ENCODE data around the gene UBB. TPM values are rescaled to one million over a fixed set of nuclear protein-coding genes. Genes with fewer than 3 reads are reported as not detected.

Gene UBB
- total and polyA plus RNA-seq, 2 experiments from 2014 or later: 786 to 1,286 TPM

DNA sequence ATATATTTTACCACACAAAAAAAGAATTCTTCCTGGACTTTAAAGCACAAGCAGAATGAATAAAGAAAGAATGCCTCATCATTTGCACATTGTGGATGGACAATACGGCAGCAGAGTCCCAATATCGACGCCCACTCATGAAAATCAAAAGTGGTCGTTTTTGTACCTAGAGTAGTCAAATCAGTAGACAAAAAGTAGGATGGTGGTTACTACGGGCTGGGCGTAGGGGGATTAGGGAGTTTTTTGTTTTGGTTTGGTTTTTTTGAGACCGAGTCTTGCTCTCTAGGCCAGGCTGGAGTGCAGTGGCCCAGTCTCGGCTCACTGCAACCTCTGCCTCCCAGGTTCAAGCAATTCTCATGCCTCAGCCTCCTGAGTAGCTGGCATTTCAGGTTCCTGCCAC is 19.0 kb upstream of the UBB start:
- H4K20me1 ChIP-seq (ENCODE audit: insufficient read depth): no peaks in the 10 kb centered on the region
- H3K36me3 ChIP-seq (ENCODE audit: low read depth): no peaks in the 10 kb centered on the region
- H3K4me2 ChIP-seq (ENCODE audit: unreplicated experiment): no peak overlapping the region
- TF ChIP-seq EZH2phosphoT487 (IDR thresholded peaks at IDR 0.05; ENCODE audit: insufficient read depth, low read depth) (no peak), EZH2 (IDR thresholded peaks at IDR 0.05; ENCODE audit: insufficient read depth, poor library complexity, severe bottlenecking) (no peak)
- H2AFZ ChIP-seq: no peak overlapping the region
- H3K4me3 ChIP-seq: no peak overlapping the region
- WGBS, 2 experiments (ENCODE audit: low coverage in 1 of 2, low lambda C conversion rate in 2 of 2, missing lambda C conversion rate in 2 of 2): 78 to 83% methylated on average over 8 of the region's 8 CpGs
- H3K4me1 ChIP-seq (ENCODE audit: insufficient read depth): no peaks in the 10 kb centered on the region
- no peak for DNase-seq
- H3F3A ChIP-seq (ENCODE audit: insufficient read depth): no peaks in the 10 kb centered on the region
- no peaks in the 10 kb centered on the region for H3K9me3 ChIP-seq (ENCODE audit: low read depth)
- no peak overlapping the region for H3K9ac ChIP-seq
- no peak overlapping the region for H3K27ac ChIP-seq
- no peaks in the 10 kb centered on the region for H3K9me2 ChIP-seq (ENCODE audit: insufficient read depth)
- in situ Hi-C loops (cut with MboI): no loop called here
- H3K79me2 ChIP-seq (ENCODE audit: insufficient read depth): no peaks in the 10 kb centered on the region
- no peaks in the 10 kb centered on the region for H3K27me3 ChIP-seq (replicated peaks; ENCODE audit: insufficient read depth)

DNA sequence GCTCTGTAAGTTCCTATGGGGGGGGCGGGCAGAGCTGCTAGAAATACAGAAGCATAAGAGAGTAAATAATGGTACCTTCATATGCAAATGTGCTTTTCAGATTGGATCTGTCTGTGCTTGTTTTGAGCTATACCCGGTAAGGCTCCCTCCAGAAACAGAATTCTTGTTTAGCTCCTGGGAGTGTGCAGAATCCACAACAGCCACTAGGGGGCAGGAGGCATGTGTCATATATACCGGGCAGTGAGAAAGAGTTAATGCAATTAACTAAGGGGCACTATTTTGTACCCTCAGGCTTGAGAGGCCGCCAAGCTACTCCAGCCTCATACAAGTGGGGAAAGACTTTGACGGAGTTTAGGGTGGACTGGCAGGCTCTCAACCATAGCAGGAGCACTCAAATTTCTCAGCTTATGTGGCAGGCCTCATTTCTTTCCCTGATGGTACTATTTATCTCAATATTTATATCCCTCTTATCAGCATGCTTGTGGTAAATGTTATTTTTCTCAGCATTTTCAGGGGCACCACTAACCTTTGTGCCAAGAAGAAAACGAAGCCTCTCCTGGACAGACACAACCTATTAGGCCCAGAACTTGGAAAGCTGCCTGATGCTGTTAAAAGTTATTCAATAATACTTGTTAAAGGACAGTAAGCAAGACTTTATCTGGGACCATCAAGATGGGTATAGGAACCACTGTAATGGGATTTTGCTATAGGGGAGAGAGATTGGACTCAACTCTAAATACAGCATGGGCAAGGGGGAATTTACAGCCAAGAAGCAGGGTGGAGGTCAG is 16.9 kb upstream of the UBB start:
- H3F3A ChIP-seq (ENCODE audit: insufficient read depth): no peaks in the 10 kb centered on the region
- H3K4me3 ChIP-seq: no peak overlapping the region
- no peaks in the 10 kb centered on the region for H3K9me3 ChIP-seq (ENCODE audit: low read depth)
- H3K36me3 ChIP-seq (ENCODE audit: low read depth): no peaks in the 10 kb centered on the region
- no peaks in the 10 kb centered on the region for H3K27me3 ChIP-seq (replicated peaks; ENCODE audit: insufficient read depth)
- H3K9me2 ChIP-seq (ENCODE audit: insufficient read depth): no peaks in the 10 kb centered on the region
- no peaks in the 10 kb centered on the region for H3K4me1 ChIP-seq (ENCODE audit: insufficient read depth)
- no peak for TF ChIP-seq EZH2 (IDR thresholded peaks at IDR 0.05; ENCODE audit: insufficient read depth, poor library complexity, severe bottlenecking)
- TF ChIP-seq EZH2phosphoT487 (IDR thresholded peaks at IDR 0.05; ENCODE audit: insufficient read depth, low read depth): no peak
- DNase-seq: peak; percentile 69
- no peak overlapping the region for H3K27ac ChIP-seq
- no peak overlapping the region for H3K9ac ChIP-seq
- WGBS, 2 experiments (ENCODE audit: low coverage in 1 of 2, low lambda C conversion rate in 2 of 2, missing lambda C conversion rate in 2 of 2): 2% methylated on average over 6 of the region's 6 CpGs
- H2AFZ ChIP-seq: peak overlapping the region; percentile 63
- in situ Hi-C loops (cut with MboI): no loop called here
- H4K20me1 ChIP-seq (ENCODE audit: insufficient read depth): no peaks in the 10 kb centered on the region
- no peak overlapping the region for H3K4me2 ChIP-seq (ENCODE audit: unreplicated experiment)
- H3K79me2 ChIP-seq (ENCODE audit: insufficient read depth): no peaks in the 10 kb centered on the region

DNA sequence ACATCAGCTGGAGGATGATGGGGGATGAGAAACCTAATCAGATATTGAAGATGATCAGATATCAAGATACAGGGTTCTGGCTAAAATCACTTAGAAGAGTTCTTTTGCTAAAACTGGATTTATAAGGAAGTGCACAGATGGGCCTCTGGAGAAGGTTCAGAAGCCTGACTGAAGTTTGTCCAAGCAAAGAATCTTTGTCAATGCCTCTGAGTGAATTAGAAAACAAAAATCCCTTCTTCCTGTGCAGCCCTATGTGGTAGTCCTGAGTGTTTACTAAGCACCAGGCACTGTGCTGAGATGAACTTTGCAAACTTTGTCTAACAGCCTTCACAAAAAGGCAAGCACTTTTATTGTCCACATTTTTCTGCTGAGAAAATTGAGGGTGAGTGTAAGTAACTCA is 16.3 kb upstream of the UBB start:
- H3K27me3 ChIP-seq (replicated peaks; ENCODE audit: insufficient read depth): no peaks in the 10 kb centered on the region
- no peak for DNase-seq
- 0 out of 2 replicates have a peak overlapping the region, but pooled peaks have one; percentile 63 for H2AFZ ChIP-seq
- no peak overlapping the region for H3K27ac ChIP-seq
- in situ Hi-C loops (cut with MboI): no loop called here
- H3K4me3 ChIP-seq: no peak overlapping the region
- no peak overlapping the region for H3K4me2 ChIP-seq (ENCODE audit: unreplicated experiment)
- TF ChIP-seq EZH2phosphoT487 (IDR thresholded peaks at IDR 0.05; ENCODE audit: insufficient read depth, low read depth) (no peak), EZH2 (IDR thresholded peaks at IDR 0.05; ENCODE audit: insufficient read depth, poor library complexity, severe bottlenecking) (no peak)
- H3K4me1 ChIP-seq (ENCODE audit: insufficient read depth): no peaks in the 10 kb centered on the region
- H3K9me3 ChIP-seq (ENCODE audit: low read depth): no peaks in the 10 kb centered on the region
- no peak overlapping the region for H3K9ac ChIP-seq
- H3K9me2 ChIP-seq (ENCODE audit: insufficient read depth): no peaks in the 10 kb centered on the region
- no peaks in the 10 kb centered on the region for H3K79me2 ChIP-seq (ENCODE audit: insufficient read depth)
- no peaks in the 10 kb centered on the region for H3F3A ChIP-seq (ENCODE audit: insufficient read depth)
- H4K20me1 ChIP-seq (ENCODE audit: insufficient read depth): no peaks in the 10 kb centered on the region
- H3K36me3 ChIP-seq (ENCODE audit: low read depth): no peaks in the 10 kb centered on the region

DNA sequence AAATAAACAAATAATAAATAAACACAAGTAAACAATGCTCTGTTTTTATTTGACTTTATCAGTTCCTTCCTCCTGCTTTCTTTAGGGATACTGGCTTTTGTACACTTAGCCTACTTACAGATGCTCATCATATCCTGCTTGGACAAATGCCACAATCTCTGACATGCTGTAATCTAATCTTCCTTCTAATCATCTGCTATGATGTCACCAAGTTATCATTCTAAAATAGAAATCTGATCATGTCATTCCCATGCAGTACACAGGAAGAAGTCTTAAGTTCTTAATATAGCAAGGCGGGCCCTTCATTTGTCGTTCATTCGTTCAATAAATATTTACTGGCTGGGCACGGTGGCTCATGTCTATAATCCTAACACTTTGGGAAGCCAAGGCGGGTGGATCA is 9.1 kb upstream of the UBB start:
- peak; percentile 59 for DNase-seq
- H3K79me2 ChIP-seq (ENCODE audit: insufficient read depth): no peaks in the 10 kb centered on the region
- no peaks in the 10 kb centered on the region for H3K9me2 ChIP-seq (ENCODE audit: insufficient read depth)
- H3K4me1 ChIP-seq (ENCODE audit: insufficient read depth): no peaks in the 10 kb centered on the region
- H3K4me3 ChIP-seq: no peak overlapping the region
- no peak overlapping the region for H3K9ac ChIP-seq
- H4K20me1 ChIP-seq (ENCODE audit: insufficient read depth): no peaks in the 10 kb centered on the region
- no peaks in the 10 kb centered on the region for H3K36me3 ChIP-seq (ENCODE audit: low read depth)
- 80 to 85% methylated on average over 5 of the region's 5 CpGs for WGBS, 2 experiments (ENCODE audit: low coverage in 1 of 2, low lambda C conversion rate in 2 of 2, missing lambda C conversion rate in 2 of 2)
- no peak overlapping the region for H2AFZ ChIP-seq
- TF ChIP-seq EZH2 (IDR thresholded peaks at IDR 0.05; ENCODE audit: insufficient read depth, poor library complexity, severe bottlenecking) (no peak), EZH2phosphoT487 (IDR thresholded peaks at IDR 0.05; ENCODE audit: insufficient read depth, low read depth) (no peak)
- no peak overlapping the region for H3K4me2 ChIP-seq (ENCODE audit: unreplicated experiment)
- no peaks in the 10 kb centered on the region for H3F3A ChIP-seq (ENCODE audit: insufficient read depth)
- no peaks in the 10 kb centered on the region for H3K27me3 ChIP-seq (replicated peaks; ENCODE audit: insufficient read depth)
- no peak overlapping the region for H3K27ac ChIP-seq
- no peaks in the 10 kb centered on the region for H3K9me3 ChIP-seq (ENCODE audit: low read depth)
- in situ Hi-C loops (cut with MboI): no loop called here

All from GM23248 (cell line).